ENCODE measurements around the gene L3MBTL4. TPM values are rescaled to one million over a fixed set of nuclear protein-coding genes. Genes with fewer than 3 reads are reported as not detected.
A peak's percentile ranks its signal among the peaks of the same experiment; 100 is the strongest.

The L3MBTL4 gene
- total and polyA plus RNA-seq, 12 donors, result 3.9 to 22.6 (median 8.7) TPM

- Histone ChIP-seq H3K36me3 (replicated peaks in 1 of 2) (no peaks in the 10 kb centered on the region), H3K27ac (peak overlapping the region in 3 of 5 donors; percentile 17 to 57 (median 35)), H3K9me3 (replicated peaks in 1 of 3) (no peaks in the 10 kb centered on the region), H3K4me1 (replicated peaks in 1 of 2) (peaks cover 0 to 9% of the 10 kb centered on the region in 2 donors), H3K27me3 (no peaks in the 10 kb centered on the region), H3K4me3 (peak overlapping the region in 1 of 4 donors; percentile 27)
- WGBS, 4 donors, result 33 to 61% (median 45%) methylated on average over 5 of the region's 5 CpGs
- intact Hi-C loops (cut with DNase I), result no loop called here
- no peak for TF ChIP-seq POLR2A (IDR thresholded peaks at IDR 0.05)
- DNase-seq, result peak; percentile 40 to 87 (median 68)
Measured at GRCh38 chr18:6010284-6010683, 404.4 kb downstream of the L3MBTL4 start.

GRCh38 chr18:6009756-6010155, 405.0 kb downstream of the L3MBTL4 start:
- no peak for TF ChIP-seq POLR2A (IDR thresholded peaks at IDR 0.05)
- TF ChIP-seq, protein P1, sequence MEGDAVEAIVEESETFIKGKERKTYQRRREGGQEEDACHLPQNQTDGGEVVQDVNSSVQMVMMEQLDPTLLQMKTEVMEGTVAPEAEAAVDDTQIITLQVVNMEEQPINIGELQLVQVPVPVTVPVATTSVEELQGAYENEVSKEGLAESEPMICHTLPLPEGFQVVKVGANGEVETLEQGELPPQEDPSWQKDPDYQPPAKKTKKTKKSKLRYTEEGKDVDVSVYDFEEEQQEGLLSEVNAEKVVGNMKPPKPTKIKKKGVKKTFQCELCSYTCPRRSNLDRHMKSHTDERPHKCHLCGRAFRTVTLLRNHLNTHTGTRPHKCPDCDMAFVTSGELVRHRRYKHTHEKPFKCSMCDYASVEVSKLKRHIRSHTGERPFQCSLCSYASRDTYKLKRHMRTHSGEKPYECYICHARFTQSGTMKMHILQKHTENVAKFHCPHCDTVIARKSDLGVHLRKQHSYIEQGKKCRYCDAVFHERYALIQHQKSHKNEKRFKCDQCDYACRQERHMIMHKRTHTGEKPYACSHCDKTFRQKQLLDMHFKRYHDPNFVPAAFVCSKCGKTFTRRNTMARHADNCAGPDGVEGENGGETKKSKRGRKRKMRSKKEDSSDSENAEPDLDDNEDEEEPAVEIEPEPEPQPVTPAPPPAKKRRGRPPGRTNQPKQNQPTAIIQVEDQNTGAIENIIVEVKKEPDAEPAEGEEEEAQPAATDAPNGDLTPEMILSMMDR (IDR thresholded peaks at IDR 0.05), result no peak
- H3K4me3 ChIP-seq, result peak overlapping the region in 1 of 4 donors; percentile 27
- 45 to 57% (median 50%) methylated on average over 4 of the region's 4 CpGs for WGBS, 4 donors
- no peaks in the 10 kb centered on the region for H3K9me3 ChIP-seq (replicated peaks in 1 of 3)
- intact Hi-C loops (cut with DNase I), result no loop called here
- H3K36me3 ChIP-seq (replicated peaks in 1 of 2), result no peaks in the 10 kb centered on the region
- no peak for DNase-seq
- H3K27me3 ChIP-seq, result no peaks in the 10 kb centered on the region
- peaks cover 0 to 9% of the 10 kb centered on the region in 2 donors for H3K4me1 ChIP-seq (replicated peaks in 1 of 2)
- H3K27ac ChIP-seq, result peak overlapping the region in 3 of 5 donors; percentile 17 to 57 (median 35)

DNA sequence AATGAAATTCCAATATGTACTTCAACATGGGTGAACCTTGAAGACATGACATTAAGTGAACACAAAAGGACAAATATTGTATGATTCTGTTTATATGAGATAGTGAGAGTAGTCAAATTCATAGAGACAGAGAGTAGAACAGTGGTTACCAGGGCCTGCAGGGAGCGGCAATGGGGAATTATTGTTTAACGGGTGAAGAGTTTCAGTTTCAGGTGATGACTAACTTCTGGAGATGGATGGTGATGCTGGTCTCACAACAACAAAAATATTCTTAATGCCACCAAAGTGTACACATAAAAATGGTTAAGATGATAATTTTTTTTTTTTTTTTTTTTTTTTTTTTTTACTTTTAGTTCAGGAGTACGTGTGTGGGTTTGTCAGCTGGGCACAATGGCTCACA, 410.0 kb downstream of the L3MBTL4 start:
- H3K27me3 ChIP-seq, result no peaks in the 10 kb centered on the region
- WGBS, 4 donors, result 89 to 97% (median 94%) methylated on average over 3 of the region's 3 CpGs
- intact Hi-C loops (cut with DNase I), result no loop called here
- no peak overlapping the region for H3K4me3 ChIP-seq
- TF ChIP-seq POLR2A (IDR thresholded peaks at IDR 0.05), result no peak
- TF ChIP-seq, protein P1 (IDR thresholded peaks at IDR 0.05), result no peak
- no peaks in the 10 kb centered on the region for H3K36me3 ChIP-seq (replicated peaks in 1 of 2)
- H3K9me3 ChIP-seq (replicated peaks in 1 of 3), result peaks cover 0 to 5% (median 0%) of the 10 kb centered on the region in 3 donors
- peaks cover 0 to 4% of the 10 kb centered on the region in 2 donors for H3K4me1 ChIP-seq (replicated peaks in 1 of 2)
- DNase-seq, result no peak
- H3K27ac ChIP-seq, result no peak overlapping the region

DNA sequence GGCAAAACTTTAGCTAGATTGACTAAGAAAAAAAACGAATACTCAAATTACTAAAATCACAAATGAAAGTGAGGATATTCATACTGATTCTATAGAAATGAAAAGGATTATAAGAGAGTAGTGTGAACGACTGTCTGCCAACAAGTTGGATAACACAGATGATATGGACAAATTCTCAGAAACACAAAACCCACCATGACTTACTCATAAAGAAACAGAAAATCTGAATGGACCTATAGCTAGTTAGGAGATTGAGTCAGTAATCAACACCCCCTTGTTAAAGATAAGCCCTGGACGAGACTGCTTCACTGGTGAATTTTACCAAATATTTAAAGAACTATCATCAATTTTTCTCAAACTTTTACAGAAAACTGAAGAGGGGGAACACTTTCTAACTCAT, 410.6 kb downstream of the L3MBTL4 start:
- Histone ChIP-seq H3K4me3 (no peak overlapping the region), H3K4me1 (replicated peaks in 1 of 2) (no peaks in the 10 kb centered on the region), H3K27me3 (no peaks in the 10 kb centered on the region), H3K27ac (no peak overlapping the region), H3K9me3 (replicated peaks in 1 of 3) (peaks cover 0 to 5% (median 0%) of the 10 kb centered on the region in 3 donors), H3K36me3 (replicated peaks in 1 of 2) (no peaks in the 10 kb centered on the region)
- DNase-seq, result no peak
- WGBS, 4 donors, result 84 to 89% (median 84%) methylated on average over 3 of the region's 3 CpGs
- intact Hi-C loops (cut with DNase I), result no loop called here
- TF ChIP-seq POLR2A (IDR thresholded peaks at IDR 0.05), result no peak
- TF ChIP-seq, protein P1 (IDR thresholded peaks at IDR 0.05), result no peak

GRCh38 chr18:6001867-6002266, 412.8 kb downstream of the L3MBTL4 start:
- Histone ChIP-seq H3K27me3 (no peaks in the 10 kb centered on the region), H3K4me3 (no peak overlapping the region), H3K4me1 (replicated peaks in 1 of 2) (no peaks in the 10 kb centered on the region), H3K9me3 (replicated peaks in 1 of 3) (peaks cover 0 to 5% (median 0%) of the 10 kb centered on the region in 3 donors), H3K36me3 (replicated peaks in 1 of 2) (no peaks in the 10 kb centered on the region), H3K27ac (no peak overlapping the region)
- 84 to 98% (median 86%) methylated on average over 2 of the region's 2 CpGs for WGBS, 4 donors
- DNase-seq, result no peak
- TF ChIP-seq, protein P1 (IDR thresholded peaks at IDR 0.05), result no peak
- TF ChIP-seq POLR2A (IDR thresholded peaks at IDR 0.05), result no peak
- intact Hi-C loops (cut with DNase I), result no loop called here

All from adrenal gland (tissue), 12 donors.